Kidney epithelial cell (primary cell): ENCODE results near the gene IRF2. TPM values are rescaled to one million over a fixed set of nuclear protein-coding genes. Genes with fewer than 3 reads are reported as not detected.

Source experiments
- DNase-seq: peaks from one replicate; pipeline ENCODE4 v3.0.0-alpha.2; 2010; ENCODE audit warnings: low read depth
- H3K27me3 ChIP-seq: 2 replicates; pipeline ENCODE4 v1.6.0; 2011; ENCODE audit warnings: low read length; ENCODE audit not compliant: control insufficient read depth, insufficient read depth
- H3K36me3 ChIP-seq: 2 replicates; pipeline ENCODE4 v1.5.1; 2011; ENCODE audit warnings: low read length; ENCODE audit not compliant: control insufficient read depth, insufficient read depth
- H3K4me3 ChIP-seq: 2 replicates; pipeline ENCODE4 v1.5.1; 2011; ENCODE audit warnings: low read depth, mild to moderate bottlenecking, control low read depth, low read length
- total RNA-seq: library from RNA; depleted of rRNA; stranded (reverse); fragments of >200 nt; gene quantifications from 2 replicates; pipeline ENCODE4 v1.2.3, GENCODE V29; 2015
- TF ChIP-seq, protein P1 (sequence below): IDR thresholded peaks from 2 replicates; pipeline ENCODE4 v1.5.1; 2011; ENCODE audit warnings: mild to moderate bottlenecking, moderate library complexity, low read length, control low read depth, inconsistent platforms; ENCODE audit not compliant: insufficient read depth, poor library complexity, severe bottlenecking

The IRF2 gene
- total RNA-seq, 1 donor from 2014 or later = 30.4 TPM

DNA sequence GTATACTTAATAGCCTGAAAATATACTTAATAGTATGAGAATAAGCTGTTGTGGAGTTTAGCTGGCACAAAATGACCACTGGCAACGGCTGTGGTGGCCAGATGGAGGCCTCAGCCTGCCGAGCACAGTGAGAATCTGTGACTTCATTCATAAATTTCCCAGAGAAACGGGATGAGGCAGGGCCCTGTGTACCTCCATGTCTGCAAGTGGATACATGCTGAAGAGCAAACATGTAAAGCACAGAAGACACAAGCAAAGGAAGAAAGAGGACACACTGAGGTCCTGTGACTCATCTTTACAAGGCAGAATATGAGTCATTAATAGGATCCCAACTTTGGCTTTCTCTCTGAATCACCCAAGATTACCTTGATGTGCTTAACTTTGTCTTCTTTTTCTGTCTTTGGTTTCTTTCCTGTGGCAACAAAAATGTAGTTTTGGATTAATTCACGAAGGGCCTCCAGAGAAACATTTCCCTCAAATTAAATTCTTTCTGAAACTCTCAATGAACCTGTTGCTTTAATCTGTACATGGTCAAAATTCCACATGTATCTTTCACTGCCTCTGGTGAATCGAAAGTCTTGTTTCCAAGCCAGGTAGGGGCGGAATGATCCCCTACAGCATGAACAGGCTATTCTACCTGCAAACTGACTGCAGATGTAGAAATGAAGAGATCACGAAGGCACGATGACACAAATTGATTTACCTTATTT, 56.4 kb downstream of the IRF2 start:
- H3K36me3 ChIP-seq = peaks cover 3% of the 10 kb centered on the region
- DNase-seq = peak; percentile 61
- no peak overlapping the region for H3K4me3 ChIP-seq
- no peaks in the 10 kb centered on the region for H3K27me3 ChIP-seq
- TF ChIP-seq, protein P1, sequence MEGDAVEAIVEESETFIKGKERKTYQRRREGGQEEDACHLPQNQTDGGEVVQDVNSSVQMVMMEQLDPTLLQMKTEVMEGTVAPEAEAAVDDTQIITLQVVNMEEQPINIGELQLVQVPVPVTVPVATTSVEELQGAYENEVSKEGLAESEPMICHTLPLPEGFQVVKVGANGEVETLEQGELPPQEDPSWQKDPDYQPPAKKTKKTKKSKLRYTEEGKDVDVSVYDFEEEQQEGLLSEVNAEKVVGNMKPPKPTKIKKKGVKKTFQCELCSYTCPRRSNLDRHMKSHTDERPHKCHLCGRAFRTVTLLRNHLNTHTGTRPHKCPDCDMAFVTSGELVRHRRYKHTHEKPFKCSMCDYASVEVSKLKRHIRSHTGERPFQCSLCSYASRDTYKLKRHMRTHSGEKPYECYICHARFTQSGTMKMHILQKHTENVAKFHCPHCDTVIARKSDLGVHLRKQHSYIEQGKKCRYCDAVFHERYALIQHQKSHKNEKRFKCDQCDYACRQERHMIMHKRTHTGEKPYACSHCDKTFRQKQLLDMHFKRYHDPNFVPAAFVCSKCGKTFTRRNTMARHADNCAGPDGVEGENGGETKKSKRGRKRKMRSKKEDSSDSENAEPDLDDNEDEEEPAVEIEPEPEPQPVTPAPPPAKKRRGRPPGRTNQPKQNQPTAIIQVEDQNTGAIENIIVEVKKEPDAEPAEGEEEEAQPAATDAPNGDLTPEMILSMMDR = no peak

DNA sequence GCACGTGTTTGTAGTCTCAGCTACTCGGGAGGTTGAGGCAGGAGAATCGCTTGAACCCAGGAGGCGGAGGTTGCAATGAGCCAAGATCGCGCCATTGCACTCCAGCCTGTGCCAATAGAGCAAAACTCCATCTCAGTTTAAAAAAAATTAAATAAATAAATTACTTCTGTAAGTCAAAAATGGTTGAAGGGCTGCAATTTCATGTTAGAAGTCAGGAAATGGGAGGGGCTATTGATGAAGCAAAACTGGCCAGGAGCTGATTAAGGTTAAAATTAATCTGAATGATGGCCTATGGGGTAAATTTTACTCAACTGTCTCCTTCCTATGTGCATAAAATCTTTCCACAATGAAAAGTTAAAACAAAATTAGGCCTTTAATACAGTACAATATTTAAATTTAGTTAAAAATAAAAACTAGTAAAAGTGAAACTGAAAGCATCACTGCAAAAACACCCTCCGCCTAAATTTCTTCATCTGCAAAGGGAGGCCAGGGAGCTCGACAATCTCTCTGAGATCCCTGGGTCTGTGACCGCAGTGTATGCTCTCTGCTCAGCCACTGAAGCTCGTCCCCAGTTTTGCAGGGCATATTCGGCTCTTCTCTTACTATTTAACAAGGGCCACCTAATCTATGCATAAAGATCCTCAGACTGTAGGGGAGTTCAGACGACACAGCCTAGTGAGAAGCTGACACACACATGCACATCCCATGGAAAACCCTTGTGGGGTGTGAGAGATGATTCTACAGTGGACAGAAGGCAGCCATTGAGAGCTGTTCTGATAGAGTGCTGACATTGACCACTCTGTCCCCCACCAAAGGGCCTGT, 57.2 kb downstream of the IRF2 start:
- DNase-seq = no peak
- TF ChIP-seq, protein P1 = no peak
- H3K27me3 ChIP-seq = no peaks in the 10 kb centered on the region
- peaks cover 3% of the 10 kb centered on the region for H3K36me3 ChIP-seq
- no peak overlapping the region for H3K4me3 ChIP-seq

DNA sequence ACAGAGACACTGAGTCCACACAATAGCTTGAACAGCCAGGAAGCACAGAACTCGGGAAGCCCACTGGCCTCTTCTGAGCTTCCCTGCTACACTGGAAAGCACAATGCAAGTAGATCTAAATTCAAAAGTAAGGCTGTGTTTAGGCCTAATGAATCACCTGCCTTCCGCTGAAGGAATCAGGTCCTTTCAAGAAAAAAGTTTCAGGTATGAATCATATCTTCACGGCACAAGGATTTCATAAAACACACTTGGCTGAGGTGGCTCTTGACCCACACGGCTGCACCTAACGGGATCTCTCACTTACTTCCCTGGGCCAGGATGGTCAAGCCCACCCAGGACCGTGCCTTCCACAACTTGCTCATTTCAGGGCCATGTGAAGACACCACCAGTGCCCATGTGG, 59.3 kb downstream of the IRF2 start:
- TF ChIP-seq, protein P1 = no peak
- peaks cover 3% of the 10 kb centered on the region for H3K36me3 ChIP-seq
- no peak overlapping the region for H3K4me3 ChIP-seq
- no peak for DNase-seq
- H3K27me3 ChIP-seq = no peaks in the 10 kb centered on the region

DNA sequence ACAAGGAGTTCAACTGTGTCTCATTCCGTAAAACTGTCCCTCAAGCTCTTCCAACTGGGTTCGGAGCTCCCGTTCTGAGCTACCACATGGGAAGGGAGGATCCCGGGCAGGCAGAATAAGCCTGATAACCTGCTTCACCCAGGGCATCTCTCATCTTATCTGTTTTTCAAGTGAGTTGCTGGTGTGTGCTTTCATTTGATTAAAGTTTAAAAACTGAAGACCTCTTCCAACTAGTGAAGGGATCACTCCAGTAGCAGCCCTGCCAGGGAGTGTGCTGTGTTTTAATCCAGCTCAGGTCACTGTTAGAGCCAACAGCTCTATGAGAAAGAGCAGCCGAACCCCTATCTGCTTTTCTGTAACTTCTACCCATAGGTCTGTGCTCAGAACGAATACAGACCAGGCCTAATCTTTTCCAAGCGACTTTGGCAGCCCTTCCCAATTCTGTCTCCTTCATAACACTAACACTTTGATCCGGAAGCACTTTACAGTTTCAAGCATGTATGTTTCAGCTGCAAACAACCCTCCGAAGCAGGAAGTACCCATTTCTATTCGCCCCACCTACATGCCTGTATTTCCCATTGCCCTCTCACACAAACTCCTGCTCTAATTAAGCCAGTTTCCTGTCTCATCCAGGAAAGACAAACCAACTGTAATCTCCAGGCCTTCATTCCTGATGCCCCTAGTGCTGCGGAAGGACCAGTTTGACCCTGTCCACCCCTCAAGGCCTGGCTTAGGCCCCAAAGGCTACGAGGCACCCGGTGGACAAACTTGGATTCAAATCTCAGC, 60.9 kb downstream of the IRF2 start:
- DNase-seq = no peak
- no peak overlapping the region for H3K4me3 ChIP-seq
- H3K27me3 ChIP-seq = no peaks in the 10 kb centered on the region
- peaks cover 3% of the 10 kb centered on the region for H3K36me3 ChIP-seq
- TF ChIP-seq, protein P1 = no peak

DNA sequence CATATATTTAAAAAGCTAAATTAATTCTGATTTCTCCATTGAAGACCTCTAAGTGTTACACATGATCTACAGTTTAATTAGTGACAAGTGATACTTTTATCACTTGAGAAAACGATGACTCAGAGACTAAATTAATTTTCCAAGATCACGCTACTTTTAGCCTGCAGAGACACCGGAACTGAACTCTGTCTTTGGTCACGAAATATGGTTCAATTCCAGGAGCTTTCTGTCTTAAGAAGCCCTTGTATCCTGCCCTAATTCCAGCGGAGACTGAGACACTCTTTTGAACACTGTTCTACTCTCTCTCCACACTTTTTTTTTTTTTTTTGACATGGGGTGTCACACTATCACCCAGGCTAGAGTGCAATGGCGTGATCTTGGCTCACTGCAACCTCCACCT, 63.6 kb downstream of the IRF2 start:
- DNase-seq = no peak
- H3K27me3 ChIP-seq = no peaks in the 10 kb centered on the region
- H3K36me3 ChIP-seq = peaks cover 3% of the 10 kb centered on the region
- TF ChIP-seq, protein P1 = no peak
- H3K4me3 ChIP-seq = no peak overlapping the region
